Activated naive CD8-positive, alpha-beta T cell treated with anti-CD3 and anti-CD28 coated beads, Interleukin-2, amount 50 U/mL, for 24 hours (primary cell): Measurements from ENCODE around the gene LSR.
"Not testable (repeated sequence)": the region's sequence is repeated elsewhere in the genome, so short reads cannot be mapped to it uniquely, and the experiment has no call there.

Source experiments
- ATAC-seq: fragments of 150-1000 bp; cut with Tn5 transposase; one replicate; pipeline ENCODE4 v1.10.0; 2021
- DNase-seq: peaks from one replicate; pipeline ENCODE4 v3.0.0; 2021
- H3K27ac Mint-ChIP-seq: one replicate; pipeline ENCODE4 v1.8.0; 2021; ENCODE audit warnings: mild to moderate bottlenecking, mixed read lengths
- H3K27me3 Mint-ChIP-seq: one replicate; pipeline ENCODE4 v1.8.0; 2021; ENCODE audit warnings: mixed read lengths
- H3K36me3 Mint-ChIP-seq: one replicate; pipeline ENCODE4 v1.8.0; 2021; ENCODE audit warnings: low read depth, mixed read lengths
- H3K4me1 Mint-ChIP-seq: one replicate; pipeline ENCODE4 v1.8.0; 2021; ENCODE audit warnings: mixed read lengths
- H3K4me3 Mint-ChIP-seq: one replicate; pipeline ENCODE4 v1.8.0; 2021; ENCODE audit warnings: mild to moderate bottlenecking, moderate library complexity, mixed read lengths
- H3K9me3 Mint-ChIP-seq: one replicate; pipeline ENCODE4 v1.8.0; 2021; ENCODE audit warnings: mixed read lengths

LSR gene

DNA sequence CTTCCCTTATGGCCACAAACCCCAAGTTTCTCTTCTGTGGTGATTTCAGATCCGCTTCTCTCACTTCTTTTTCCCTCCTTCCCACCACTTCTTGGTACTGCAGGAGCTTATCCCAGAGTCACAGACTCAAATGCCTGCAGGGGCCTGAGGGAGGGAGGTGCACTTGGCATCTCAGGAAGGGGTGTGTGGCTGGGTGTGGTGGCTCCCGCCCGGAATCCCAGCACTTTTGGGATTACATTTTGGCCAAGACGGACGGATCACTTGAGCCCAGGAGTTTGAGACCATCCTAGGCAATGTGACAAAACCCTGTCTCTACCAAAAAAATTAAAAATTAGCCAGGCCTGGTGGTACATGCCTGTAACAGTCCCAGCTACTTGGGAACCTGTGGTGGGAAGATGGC is 25.5 kb downstream of the LSR start:
- ATAC-seq (no peak), DNase-seq (no peak)
- Mint-ChIP-seq H3K9me3 (no peaks in the 10 kb centered on the region), H3K27me3 (no peaks in the 10 kb centered on the region), H3K36me3 (peaks cover 30% of the 10 kb centered on the region), H3K4me3 (no peak overlapping the region), H3K4me1 (peaks cover 16% of the 10 kb centered on the region), H3K27ac (no peak overlapping the region)

DNA sequence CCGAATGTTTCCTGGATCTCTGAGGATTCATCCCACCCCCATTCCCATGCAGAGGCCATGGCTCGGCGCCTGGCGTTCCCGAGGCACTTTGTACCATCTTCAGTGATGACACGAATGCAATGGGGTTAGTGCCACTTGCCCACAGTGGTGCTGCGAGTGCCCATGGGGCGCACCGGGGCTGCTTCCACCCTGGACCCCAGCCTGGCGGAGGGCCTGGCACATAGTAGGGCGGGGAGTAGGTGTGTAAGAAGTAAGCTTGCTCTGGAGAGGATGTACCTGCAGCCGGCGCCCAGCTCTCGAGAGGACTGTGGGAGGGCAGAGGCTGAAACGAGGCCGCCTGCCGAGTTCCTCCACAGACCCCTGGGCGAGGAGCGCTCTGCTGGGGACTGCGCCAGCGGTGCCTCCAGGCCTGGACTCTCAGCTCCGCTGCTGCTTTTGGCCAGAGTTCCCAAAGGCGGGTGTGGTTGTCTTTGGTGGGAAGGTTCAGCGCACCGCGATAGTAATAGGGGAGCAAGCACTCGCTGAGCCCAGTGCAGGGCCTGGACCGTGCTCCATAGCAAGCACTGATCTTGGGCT is 28.0 kb downstream of the LSR start:
- peaks cover 21% of the 10 kb centered on the region for H3K36me3 Mint-ChIP-seq
- no peak overlapping the region for H3K27ac Mint-ChIP-seq
- DNase-seq (no peak), ATAC-seq (no peak)
- H3K9me3 Mint-ChIP-seq: no peaks in the 10 kb centered on the region
- no peak overlapping the region for H3K4me3 Mint-ChIP-seq
- peaks cover 10% of the 10 kb centered on the region for H3K4me1 Mint-ChIP-seq
- peaks cover under 1% of the 10 kb centered on the region for H3K27me3 Mint-ChIP-seq

DNA sequence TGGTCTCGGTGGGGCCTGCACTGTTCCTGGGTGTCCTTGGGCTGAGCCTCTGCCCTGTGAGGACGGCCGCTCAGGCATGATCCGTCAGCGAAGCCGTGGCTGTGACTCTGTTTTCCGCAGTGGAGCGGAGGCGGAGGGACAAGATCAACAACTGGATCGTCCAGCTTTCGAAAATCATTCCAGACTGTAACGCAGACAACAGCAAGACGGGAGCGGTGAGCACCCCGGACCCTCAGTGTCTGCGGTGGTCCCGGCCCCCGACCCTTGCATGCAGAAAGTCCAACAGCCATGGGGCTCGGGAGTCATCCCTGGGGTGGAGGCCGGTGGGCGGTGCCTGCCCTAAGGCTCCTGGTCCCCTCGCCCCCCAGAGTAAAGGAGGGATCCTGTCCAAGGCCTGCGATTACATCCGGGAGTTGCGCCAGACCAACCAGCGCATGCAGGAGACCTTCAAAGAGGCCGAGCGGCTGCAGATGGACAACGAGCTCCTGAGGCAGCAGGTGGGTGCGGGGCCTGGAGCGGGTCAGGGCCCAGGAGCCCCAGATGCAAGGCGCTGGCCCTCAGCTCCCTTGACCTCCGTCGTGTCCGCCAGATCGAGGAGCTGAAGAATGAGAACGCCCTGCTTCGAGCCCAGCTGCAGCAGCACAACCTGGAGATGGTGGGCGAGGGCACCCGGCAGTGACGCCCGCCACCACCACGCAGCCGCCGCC is 29.9 kb downstream of the LSR start:
- H3K4me1 Mint-ChIP-seq: peaks cover 7% of the 10 kb centered on the region
- no peak overlapping the region for H3K4me3 Mint-ChIP-seq
- no peaks in the 10 kb centered on the region for H3K9me3 Mint-ChIP-seq
- DNase-seq (no peak), ATAC-seq (no peak)
- peaks cover 15% of the 10 kb centered on the region for H3K27me3 Mint-ChIP-seq
- H3K27ac Mint-ChIP-seq: no peak overlapping the region
- peaks cover 12% of the 10 kb centered on the region for H3K36me3 Mint-ChIP-seq

DNA sequence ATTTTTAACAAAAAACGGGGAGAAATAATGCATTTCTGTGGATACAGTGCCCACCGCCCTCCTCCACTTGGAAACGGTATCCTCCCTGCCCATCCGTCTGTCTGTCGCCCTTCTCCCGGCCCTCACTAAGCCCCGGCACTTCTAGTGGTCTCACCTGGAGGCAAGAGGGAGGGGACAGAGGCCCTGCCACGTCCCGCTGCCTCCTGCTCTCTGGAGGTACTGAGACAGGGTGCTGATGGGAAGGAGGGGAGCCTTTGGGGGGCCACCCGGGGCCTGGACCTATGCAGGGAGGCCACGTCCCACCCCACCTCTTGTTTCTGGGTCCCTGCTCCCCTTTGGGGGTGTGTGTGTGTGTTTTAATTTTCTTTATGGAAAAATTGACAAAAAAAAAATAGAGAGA is 30.6 kb downstream of the LSR start:
- Mint-ChIP-seq H3K4me3 (no peak overlapping the region), H3K27me3 (peaks cover 18% of the 10 kb centered on the region), H3K9me3 (no peaks in the 10 kb centered on the region), H3K27ac (no peak overlapping the region), H3K36me3 (peaks cover 7% of the 10 kb centered on the region), H3K4me1 (peaks cover 7% of the 10 kb centered on the region)
- ATAC-seq (no peak), DNase-seq (no peak)

DNA sequence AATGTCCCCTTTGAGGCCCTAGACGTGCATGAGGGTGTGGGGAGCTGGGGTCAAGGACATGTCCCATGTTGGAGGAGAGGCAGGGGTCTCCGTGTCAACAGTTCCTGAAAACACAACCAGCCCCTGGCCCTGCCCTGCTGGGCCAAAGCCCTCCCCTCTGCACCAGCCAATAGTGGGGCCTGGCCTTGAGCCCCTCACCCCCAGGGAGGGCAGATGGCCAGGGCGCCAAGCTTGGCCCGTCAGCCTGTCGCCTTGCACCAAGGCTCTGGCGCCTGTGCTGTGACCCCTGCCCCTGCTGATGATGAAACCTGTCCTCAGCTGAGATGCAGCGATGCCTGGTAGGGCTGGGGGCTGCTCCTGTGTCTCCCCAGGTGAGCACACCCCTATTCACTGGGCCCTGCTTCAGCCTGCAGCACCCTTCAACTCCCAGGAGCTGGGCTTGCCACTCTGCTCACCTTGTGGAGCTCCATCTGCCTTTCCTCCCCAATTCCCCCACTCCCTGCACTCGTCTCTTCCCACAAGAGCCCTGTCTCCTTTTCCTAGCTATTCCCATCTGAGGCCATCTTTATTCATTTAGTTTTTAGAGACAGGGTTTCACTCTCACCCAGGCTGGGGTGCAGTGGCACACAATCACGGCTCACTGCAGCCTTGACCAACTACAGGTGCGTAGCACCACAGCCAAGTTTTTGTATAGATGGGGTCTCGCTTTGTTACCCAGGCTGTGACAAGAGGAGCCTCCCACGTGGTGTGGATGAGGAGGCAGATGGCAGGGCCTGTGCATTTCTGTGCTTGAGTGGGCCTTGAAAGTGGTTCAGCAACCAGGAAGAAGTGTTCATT is 31.4 kb downstream of the LSR start:
- no peak for ATAC-seq

DNA sequence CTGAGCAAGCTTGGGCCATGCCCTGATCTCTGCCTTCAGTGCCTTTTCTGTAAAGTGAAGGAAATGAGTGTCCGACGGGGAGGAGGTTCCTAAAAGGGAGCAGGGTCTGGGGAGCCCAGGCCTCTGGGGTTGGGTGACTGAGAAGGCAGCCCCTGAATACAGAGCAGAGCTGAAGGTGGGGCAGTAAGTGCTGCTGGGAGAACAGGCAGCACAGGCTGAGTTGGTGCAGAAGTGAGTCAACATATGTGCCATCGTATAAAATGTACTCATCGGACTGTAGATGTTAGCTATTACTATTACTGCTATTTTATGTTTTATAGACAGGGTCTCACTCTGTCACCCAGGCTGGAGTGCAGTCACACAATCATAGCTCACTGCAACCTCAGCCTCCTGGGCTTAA is 32.5 kb downstream of the LSR start:
- DNase-seq (no peak), ATAC-seq (no peak)
- Mint-ChIP-seq H3K4me3 (no peak overlapping the region), H3K9me3 (no peaks in the 10 kb centered on the region), H3K36me3 (no peaks in the 10 kb centered on the region), H3K27me3 (peaks cover 24% of the 10 kb centered on the region), H3K4me1 (peaks cover 7% of the 10 kb centered on the region), H3K27ac (no peak overlapping the region)

More for the DNA sequence above, 31.4 kb downstream of the LSR start:
- peaks cover 6% of the 10 kb centered on the region for H3K36me3 Mint-ChIP-seq
- no peak overlapping the region for H3K4me3 Mint-ChIP-seq
- H3K9me3 Mint-ChIP-seq: no peaks in the 10 kb centered on the region
- H3K4me1 Mint-ChIP-seq: peaks cover 7% of the 10 kb centered on the region
- DNase-seq: no peak
- peaks cover 22% of the 10 kb centered on the region for H3K27me3 Mint-ChIP-seq
- H3K27ac Mint-ChIP-seq: no peak overlapping the region

DNA sequence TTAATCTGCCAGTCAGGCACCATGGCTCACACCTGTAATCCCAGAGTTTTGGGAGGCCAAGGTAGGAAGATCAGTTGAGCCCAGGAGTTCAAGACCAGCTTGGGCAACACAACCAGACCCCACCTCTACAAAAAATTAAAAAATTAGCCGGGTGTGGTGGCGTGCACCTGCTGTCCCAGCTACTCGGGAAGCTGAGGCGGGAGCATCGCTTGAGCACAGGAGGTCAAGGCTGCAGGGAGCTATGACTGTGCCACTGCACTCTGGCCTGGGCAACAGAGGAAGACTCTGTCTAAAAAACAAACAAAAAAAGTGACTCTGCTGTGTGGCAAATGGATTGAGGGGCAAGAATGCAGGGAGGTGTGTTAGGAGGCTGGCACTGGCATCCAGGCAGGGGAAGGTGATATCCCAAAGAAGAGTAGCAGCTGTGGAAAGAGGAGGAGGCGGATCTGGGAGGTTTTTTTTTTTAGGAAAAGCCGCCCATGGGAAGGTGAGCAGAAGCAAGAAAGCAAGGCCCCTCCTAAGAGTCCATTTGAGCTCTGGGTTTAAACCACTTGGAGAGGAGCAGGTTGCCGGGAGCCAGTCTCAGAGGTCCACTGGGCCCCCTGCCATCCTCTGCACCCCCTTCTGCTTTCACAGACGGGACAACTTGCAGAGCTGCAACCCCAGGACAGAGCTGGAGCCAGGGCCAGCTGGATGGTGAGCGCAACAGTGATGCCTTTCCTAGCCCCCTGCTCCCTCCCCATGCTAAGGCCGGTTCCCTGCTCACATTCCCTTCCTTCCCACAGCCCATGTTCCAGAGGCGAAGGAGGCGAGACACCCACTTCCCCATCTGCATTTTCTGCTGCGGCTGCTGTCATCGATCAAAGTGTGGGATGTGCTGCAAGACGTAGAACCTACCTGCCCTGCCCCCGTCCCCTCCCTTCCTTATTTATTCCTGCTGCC is 35.6 kb downstream of the LSR start:
- no peak for DNase-seq
- Mint-ChIP-seq H3K9me3 (no peaks in the 10 kb centered on the region), H3K36me3 (no peaks in the 10 kb centered on the region), H3K4me3 (no peak overlapping the region), H3K4me1 (peaks cover 7% of the 10 kb centered on the region), H3K27ac (no peak overlapping the region), H3K27me3 (peaks cover 24% of the 10 kb centered on the region)
- no peak for ATAC-seq

DNA sequence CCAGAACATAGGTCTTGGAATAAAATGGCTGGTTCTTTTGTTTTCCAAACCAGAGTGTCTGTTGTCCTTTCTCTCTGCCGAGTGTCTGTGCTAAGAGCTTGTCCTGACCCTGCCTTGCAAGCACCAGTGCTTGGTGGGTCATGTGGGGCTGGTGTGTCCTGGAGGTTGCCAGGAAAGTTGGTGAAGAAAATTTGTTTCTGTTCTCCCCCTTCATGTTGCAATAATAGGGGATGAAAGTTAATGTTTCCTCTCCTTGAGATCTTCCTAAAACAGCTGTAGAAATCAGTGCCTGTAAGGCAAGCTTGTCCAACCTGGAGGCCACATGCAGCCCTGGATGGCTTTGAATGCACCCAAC is 36.3 kb downstream of the LSR start:
- Mint-ChIP-seq H3K27ac (no peak overlapping the region), H3K9me3 (no peaks in the 10 kb centered on the region), H3K27me3 (peaks cover 24% of the 10 kb centered on the region), H3K4me3 (no peak overlapping the region), H3K36me3 (no peaks in the 10 kb centered on the region), H3K4me1 (peaks cover 7% of the 10 kb centered on the region)
- ATAC-seq: no peak
- no peak for DNase-seq

DNA sequence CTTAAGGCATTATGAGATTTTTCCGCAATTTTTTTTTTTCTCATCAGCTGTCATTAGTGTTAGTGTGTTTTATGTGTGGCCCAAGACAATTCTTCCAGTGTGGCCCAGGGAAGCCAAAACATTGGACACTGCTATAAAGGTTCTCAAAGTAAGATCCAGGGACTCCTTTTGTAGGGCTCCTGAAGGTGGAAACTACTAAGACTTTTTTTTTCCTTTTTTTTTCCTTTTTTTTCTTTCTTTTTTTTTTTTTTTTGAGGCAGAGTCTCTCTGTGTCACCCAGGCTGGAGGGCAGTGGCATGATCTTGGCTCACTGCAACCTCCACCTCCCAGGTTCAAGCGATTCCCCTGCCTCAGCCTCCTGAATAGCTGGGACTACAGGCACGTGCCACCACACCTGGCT is 36.7 kb downstream of the LSR start:
- H3K36me3 Mint-ChIP-seq, H3K4me3 Mint-ChIP-seq, H3K27ac Mint-ChIP-seq, H3K4me1 Mint-ChIP-seq, H3K9me3 Mint-ChIP-seq, DNase-seq, ATAC-seq: not testable (repeated sequence)
- peaks cover 24% of the 10 kb centered on the region for H3K27me3 Mint-ChIP-seq

DNA sequence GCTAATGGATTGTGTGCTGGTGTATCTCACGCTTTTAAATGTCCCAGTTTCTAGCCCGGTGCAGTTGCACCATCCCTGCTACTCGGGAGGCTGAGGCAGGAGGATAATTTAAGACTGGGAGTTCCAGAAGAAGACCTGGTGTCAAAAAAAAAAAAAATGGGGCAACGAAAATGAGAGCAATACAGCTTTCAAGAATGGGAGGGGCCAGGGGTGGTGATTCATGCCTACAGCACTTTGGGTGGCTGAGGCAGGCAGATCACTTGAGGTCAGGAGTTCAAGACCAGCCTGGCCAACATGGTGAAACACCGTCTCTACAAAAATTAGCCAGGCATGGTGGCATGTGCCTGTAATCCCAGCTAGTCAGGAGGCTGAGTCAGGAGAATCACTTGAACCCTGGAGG is 37.3 kb downstream of the LSR start:
- peaks cover 24% of the 10 kb centered on the region for H3K27me3 Mint-ChIP-seq
- not testable (repeated sequence) for DNase-seq, H3K36me3 Mint-ChIP-seq, H3K27ac Mint-ChIP-seq, H3K9me3 Mint-ChIP-seq, ATAC-seq, H3K4me3 Mint-ChIP-seq, H3K4me1 Mint-ChIP-seq

DNA sequence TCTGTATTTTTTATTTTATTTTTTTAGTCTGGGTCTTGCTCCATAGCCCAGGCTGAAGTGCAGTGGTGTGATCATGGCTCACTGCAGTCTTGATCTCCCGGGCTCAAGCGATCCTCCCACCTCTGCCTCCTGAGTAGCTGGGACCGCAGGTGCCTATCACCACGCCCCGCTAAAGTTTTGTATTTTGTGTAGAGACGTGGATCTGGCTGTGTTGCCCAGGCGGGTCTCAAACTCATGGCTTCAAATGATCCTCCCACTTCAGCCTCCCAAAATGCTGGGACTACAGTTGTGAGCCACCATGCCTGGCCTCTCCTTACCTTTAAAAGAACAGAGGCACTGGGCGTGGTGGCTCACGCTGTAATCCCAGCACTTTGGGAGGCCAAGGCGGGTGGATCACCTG is 38.9 kb downstream of the LSR start:
- Mint-ChIP-seq H3K27ac (no peak overlapping the region), H3K9me3 (no peaks in the 10 kb centered on the region), H3K4me1 (no peaks in the 10 kb centered on the region), H3K4me3 (no peak overlapping the region), H3K36me3 (no peaks in the 10 kb centered on the region), H3K27me3 (peaks cover 17% of the 10 kb centered on the region)
- ATAC-seq: no peak
- no peak for DNase-seq

DNA sequence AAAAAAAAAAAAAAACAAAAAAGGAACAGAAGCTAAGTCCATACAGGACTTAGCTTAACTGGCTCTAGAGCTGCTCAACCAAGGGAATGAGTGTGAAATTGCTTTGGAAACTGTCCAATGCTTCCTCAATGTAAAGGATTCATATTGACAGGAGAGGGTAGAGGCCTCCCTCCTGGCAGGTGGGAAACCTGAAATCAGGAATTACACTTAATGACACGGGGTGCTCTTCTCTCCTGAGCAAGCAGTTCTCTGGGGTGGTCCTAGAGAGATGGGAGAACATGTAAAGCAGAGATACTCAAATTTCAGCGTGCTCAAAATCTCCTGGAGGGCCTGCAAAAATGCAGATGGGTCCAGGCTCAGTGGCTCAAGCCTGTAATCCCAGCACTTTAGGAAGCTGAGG is 39.5 kb downstream of the LSR start:
- Mint-ChIP-seq H3K9me3 (no peaks in the 10 kb centered on the region), H3K27me3 (peaks cover 11% of the 10 kb centered on the region), H3K27ac (no peak overlapping the region), H3K4me1 (no peaks in the 10 kb centered on the region), H3K4me3 (no peak overlapping the region), H3K36me3 (no peaks in the 10 kb centered on the region)
- ATAC-seq (no peak), DNase-seq (no peak)

DNA sequence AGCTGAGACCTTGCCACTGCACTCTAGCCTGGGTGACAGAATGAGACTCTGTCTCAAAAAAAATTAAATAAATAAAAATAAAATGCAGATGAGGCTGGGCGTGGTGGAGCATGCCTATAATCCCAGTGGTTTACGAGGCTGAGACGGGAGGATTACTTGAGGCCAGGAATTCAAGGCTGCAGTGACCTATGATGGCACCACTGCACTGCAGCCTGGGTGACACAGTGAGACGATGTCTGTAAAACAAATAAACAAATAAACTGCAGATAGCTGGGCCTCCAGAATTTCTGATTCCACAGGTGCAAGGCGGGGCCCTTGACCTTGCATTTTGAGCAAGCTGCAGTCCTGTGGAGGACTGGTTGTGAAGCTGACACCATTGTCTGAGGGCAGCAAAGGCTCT is 40.1 kb downstream of the LSR start:
- H3K36me3 Mint-ChIP-seq: no peaks in the 10 kb centered on the region
- ATAC-seq: no peak
- no peak overlapping the region for H3K27ac Mint-ChIP-seq
- peaks cover 9% of the 10 kb centered on the region for H3K27me3 Mint-ChIP-seq
- H3K9me3 Mint-ChIP-seq: no peaks in the 10 kb centered on the region
- H3K4me3 Mint-ChIP-seq: no peak overlapping the region
- no peak for DNase-seq
- H3K4me1 Mint-ChIP-seq: no peaks in the 10 kb centered on the region

DNA sequence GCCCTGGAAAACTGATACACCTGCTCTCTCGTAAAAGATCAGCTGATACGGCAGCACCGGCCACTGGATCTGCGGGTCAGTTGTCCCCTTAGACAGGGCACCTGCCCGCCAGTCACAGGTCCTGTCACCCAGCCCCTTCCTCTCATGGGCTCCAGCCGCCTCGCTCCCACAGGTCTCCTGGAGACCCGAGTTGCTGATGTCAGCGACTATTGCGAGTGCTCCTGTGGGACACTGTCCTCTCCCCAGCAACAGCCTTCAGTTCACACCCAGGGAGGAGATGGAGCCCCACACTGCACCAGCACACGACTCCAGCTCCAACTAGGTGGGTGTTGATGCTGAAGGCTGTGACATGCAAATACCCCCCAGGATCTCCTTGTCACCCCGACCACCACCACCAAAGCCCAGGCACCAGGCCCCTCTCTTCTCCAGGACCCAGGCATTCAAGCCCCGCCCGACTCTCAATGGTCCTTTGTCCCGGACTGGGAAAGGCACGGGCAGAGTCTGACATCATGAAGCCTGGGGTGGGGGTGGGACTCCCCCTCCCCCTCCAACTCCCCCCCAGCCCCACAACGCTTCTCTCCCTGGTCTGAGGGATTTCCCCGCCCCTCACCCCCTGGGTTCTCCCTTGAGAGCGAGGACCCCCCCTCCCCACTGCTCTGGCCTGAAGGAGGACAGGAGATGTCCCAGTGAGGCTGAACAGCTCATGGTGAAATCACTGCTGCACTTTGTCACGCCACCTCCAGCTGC is 41.8 kb downstream of the LSR start:
- no peaks in the 10 kb centered on the region for H3K4me1 Mint-ChIP-seq
- DNase-seq (no peak), ATAC-seq (no peak)
- no peaks in the 10 kb centered on the region for H3K9me3 Mint-ChIP-seq
- no peak overlapping the region for H3K27ac Mint-ChIP-seq
- H3K36me3 Mint-ChIP-seq: no peaks in the 10 kb centered on the region
- H3K4me3 Mint-ChIP-seq: no peak overlapping the region
- H3K27me3 Mint-ChIP-seq: no peaks in the 10 kb centered on the region
